SK-N-SH (cell line): Measurements from ENCODE around the gene CCDC87.

ENCODE experiments used
- GATA2 ChIP-seq: sonication (generic); formaldehyde crosslinking; IDR thresholded peaks from 2 replicates; pipeline ENCODE4 v1.5.0; 2020; ENCODE audit warnings: mild to moderate bottlenecking, missing genetic modification reagents
- MXI1 ChIP-seq: IDR thresholded peaks from 2 replicates; pipeline ENCODE4 v1.6.1; 2012; ENCODE audit warnings: mild to moderate bottlenecking, low read depth, low read length, improper control_type of control experiment

GRCh38 chr11:66641834-66642233, 49.0 kb upstream of the CCDC87 start:
- TF ChIP-seq MXI1 (no peak), GATA2 (CRISPR knock-in tag) (no peak)
